ENCODE measurements around the gene SERPINA5. TPM values are rescaled to one million over a fixed set of nuclear protein-coding genes. Genes with fewer than 3 reads are reported as not detected.

Gene SERPINA5
- total and polyA plus RNA-seq, 2 of the 13 experiments (the other 11 are each of a cell fraction or from before 2014, with no cell fraction given) = 449 to 498 TPM

- TF ChIP-seq PPARG (CRISPR knock-in tag; conservative IDR thresholded peaks at IDR 0.05) = no peak
- TF ChIP-seq ZFP91 (CRISPR knock-in tag; IDR thresholded peaks at IDR 0.05; ENCODE audit: borderline replicate concordance) = peak; percentile 56; the same call in 1 of the 2 replicates
- no peak for TF ChIP-seq ZNF597 (CRISPR knock-in tag; IDR thresholded peaks at IDR 0.05)
- TF ChIP-seq HIVEP1 (CRISPR knock-in tag; IDR thresholded peaks at IDR 0.05) = no peak
- TF ChIP-seq KLF11 (CRISPR knock-in tag; IDR thresholded peaks at IDR 0.05) = no peak
- TF ChIP-seq ZNF317 (CRISPR knock-in tag; IDR thresholded peaks at IDR 0.05) = no peak
- no peak for TF ChIP-seq SRF (IDR thresholded peaks at IDR 0.05; ENCODE audit: low read depth, low read length)
- TF ChIP-seq ZUFSP (CRISPR knock-in tag; IDR thresholded peaks at IDR 0.05; ENCODE audit: borderline replicate concordance) = 0 out of 2 replicates have a peak, but pooled peaks have one; percentile 62
- TF ChIP-seq NFYC (CRISPR knock-in tag; IDR thresholded peaks at IDR 0.05) = no peak
- no peak for TF ChIP-seq ZBTB33 (CRISPR knock-in tag; IDR thresholded peaks at IDR 0.05)
- TF ChIP-seq ZNF567 (CRISPR knock-in tag; IDR thresholded peaks at IDR 0.05; ENCODE audit: borderline replicate concordance) = no peak
- peak; percentile 59; the same call in 1 of the 2 replicates for TF ChIP-seq ZNF501 (CRISPR knock-in tag; IDR thresholded peaks at IDR 0.05)
- peak; percentile 80 for TF ChIP-seq POLR2AphosphoS5 (IDR thresholded peaks at IDR 0.05; ENCODE audit: low read depth, low read length)
- 0 out of 2 replicates have a peak, but pooled peaks have one; percentile 34 for TF ChIP-seq ZNF331 (CRISPR knock-in tag; IDR thresholded peaks at IDR 0.05)
- no peak for TF ChIP-seq PHF5A (CRISPR knock-in tag; IDR thresholded peaks at IDR 0.05; ENCODE audit: low read depth, unreplicated experiment)
- TF ChIP-seq ZBTB42 (CRISPR knock-in tag; IDR thresholded peaks at IDR 0.05) = no peak
- 0 out of 2 replicates have a peak, but pooled peaks have one; percentile 4 for TF ChIP-seq ZNF704 (CRISPR knock-in tag; IDR thresholded peaks at IDR 0.05; ENCODE audit: borderline replicate concordance)
- no peak for TF ChIP-seq TGIF2 (CRISPR knock-in tag; IDR thresholded peaks at IDR 0.05)
- no peak for TF ChIP-seq FOXK1 (CRISPR knock-in tag; IDR thresholded peaks at IDR 0.05; ENCODE audit: borderline replicate concordance, low read depth)
- no peak for TF ChIP-seq GTF3A (CRISPR knock-in tag; conservative IDR thresholded peaks at IDR 0.05)
Observed at GRCh38 chr14:94560751-94561655, 20.2 kb upstream of the SERPINA5 start, which contains the start of gene SERPINA4 (continued).
